HG03095 (cell line): ENCODE measurements around the gene LGR4.

Source experiments
- ATAC-seq: cut with Tn5 transposase; IDR thresholded peaks from one replicate; pipeline ENCODE4 v1.9.1; 2021; ENCODE audit warnings: moderate library complexity; ENCODE audit not compliant: unreplicated experiment

The LGR4 gene

GRCh38 chr11:27433742-27434141 lies 38.8 kb downstream of the LGR4 start:
- no peak for ATAC-seq

GRCh38 chr11:27431808-27432207 lies 40.8 kb downstream of the LGR4 start:
- ATAC-seq = no peak

- ATAC-seq = no peak
Observed at GRCh38 chr11:27429761-27430393, 42.7 kb downstream of the LGR4 start.

- no peak for ATAC-seq
Observed at GRCh38 chr11:27427183-27427980, 45.2 kb downstream of the LGR4 start.

GRCh38 chr11:27425814-27426213 lies 46.8 kb downstream of the LGR4 start:
- no peak for ATAC-seq

GRCh38 chr11:27423125-27423524 lies 49.5 kb downstream of the LGR4 start:
- no peak for ATAC-seq

- ATAC-seq = no peak
Observed at GRCh38 chr11:27421819-27422494, 50.6 kb downstream of the LGR4 start.

GRCh38 chr11:27420722-27421572 lies 51.6 kb downstream of the LGR4 start:
- ATAC-seq = no peak

GRCh38 chr11:27420217-27420616 lies 52.4 kb downstream of the LGR4 start:
- no peak for ATAC-seq

- ATAC-seq = no peak
Observed at GRCh38 chr11:27418356-27418755, 54.2 kb downstream of the LGR4 start.

GRCh38 chr11:27416568-27417176 lies 55.9 kb downstream of the LGR4 start:
- no peak for ATAC-seq

GRCh38 chr11:27414644-27415043 lies 57.9 kb downstream of the LGR4 start:
- no peak for ATAC-seq

GRCh38 chr11:27413218-27413617 lies 59.4 kb downstream of the LGR4 start:
- ATAC-seq = no peak

- ATAC-seq = no peak
Observed at GRCh38 chr11:27412192-27412691, 60.3 kb downstream of the LGR4 start.

GRCh38 chr11:27411328-27411727 lies 61.3 kb downstream of the LGR4 start:
- ATAC-seq = no peak

GRCh38 chr11:27410272-27410671 lies 62.3 kb downstream of the LGR4 start:
- ATAC-seq = no peak

GRCh38 chr11:27409742-27410141 lies 62.8 kb downstream of the LGR4 start:
- no peak for ATAC-seq

GRCh38 chr11:27409049-27409448 lies 63.5 kb downstream of the LGR4 start:
- no peak for ATAC-seq

- ATAC-seq = no peak
Observed at GRCh38 chr11:27408246-27408800, 64.3 kb downstream of the LGR4 start.
